NCI-H128 (cell line): ENCODE results near the gene CFAP157.

Source experiments
- DNase-seq: peaks from one replicate; lab custom pipeline; 2025; ENCODE audit not compliant: unreplicated experiment; lab: John Stamatoyannopoulos, UW

Gene CFAP157

GRCh38 chr9:127706836-127707241, at the start of gene CFAP157:
CFAP157 (plus strand) TSS chr9:127706988; CDS start chr9:127707032, 44 bp downstream.
- DNase-seq, result no peak

- no peak for DNase-seq
Observed at GRCh38 chr9:127658428-127658827, 48.4 kb upstream of the CFAP157 start.

- peak; percentile 53 for DNase-seq
Observed at GRCh38 chr9:127660886-127661741, 45.7 kb upstream of the CFAP157 start.

- no peak for DNase-seq
Observed at GRCh38 chr9:127662617-127663016, 44.2 kb upstream of the CFAP157 start.

GRCh38 chr9:127664324-127664677, 42.5 kb upstream of the CFAP157 start:
- DNase-seq, result no peak

- no peak for DNase-seq
Observed at GRCh38 chr9:127664678-127665507, 41.9 kb upstream of the CFAP157 start.

GRCh38 chr9:127667127-127667844, 39.5 kb upstream of the CFAP157 start:
- no peak for DNase-seq

GRCh38 chr9:127667906-127668305, 38.9 kb upstream of the CFAP157 start:
- DNase-seq, result no peak

GRCh38 chr9:127673234-127673633, 33.6 kb upstream of the CFAP157 start:
- DNase-seq, result no peak

- no peak for DNase-seq
Observed at GRCh38 chr9:127676638-127677037, 30.1 kb upstream of the CFAP157 start.

- DNase-seq, result no peak
Observed at GRCh38 chr9:127679506-127679905, 27.3 kb upstream of the CFAP157 start.

GRCh38 chr9:127680226-127680625, 26.6 kb upstream of the CFAP157 start:
- DNase-seq, result no peak

- no peak for DNase-seq
Observed at GRCh38 chr9:127680846-127681245, 25.9 kb upstream of the CFAP157 start.

GRCh38 chr9:127682351-127683136, 24.2 kb upstream of the CFAP157 start:
- no peak for DNase-seq

- no peak for DNase-seq
Observed at GRCh38 chr9:127683723-127684122, 23.1 kb upstream of the CFAP157 start.

- no peak for DNase-seq
Observed at GRCh38 chr9:127684576-127684975, 22.2 kb upstream of the CFAP157 start.

- no peak for DNase-seq
Observed at GRCh38 chr9:127686461-127687393, 20.1 kb upstream of the CFAP157 start.

GRCh38 chr9:127689329-127690000, 17.3 kb upstream of the CFAP157 start:
- no peak for DNase-seq

GRCh38 chr9:127690735-127691134, 16.1 kb upstream of the CFAP157 start:
- no peak for DNase-seq
